GM19372 (cell line): ENCODE results near the gene SLC22A14.
"Not testable (repeated sequence)": the region's sequence is repeated elsewhere in the genome, so short reads cannot be mapped to it uniquely, and the experiment has no call there.

Experiments used
- ATAC-seq: cut with Tn5 transposase; IDR thresholded peaks from one replicate; pipeline ENCODE4 v1.9.1; 2021; ENCODE audit warnings: mild to moderate bottlenecking, low read depth, moderate library complexity; ENCODE audit not compliant: unreplicated experiment

SLC22A14 gene

GRCh38 chr3:38270606-38271005 lies 11.5 kb upstream of the SLC22A14 start:
- no peak for ATAC-seq

GRCh38 chr3:38271553-38271952 lies 10.5 kb upstream of the SLC22A14 start:
- no peak for ATAC-seq

- ATAC-seq: no peak
Observed at GRCh38 chr3:38274864-38275649, 7.0 kb upstream of the SLC22A14 start.

DNA sequence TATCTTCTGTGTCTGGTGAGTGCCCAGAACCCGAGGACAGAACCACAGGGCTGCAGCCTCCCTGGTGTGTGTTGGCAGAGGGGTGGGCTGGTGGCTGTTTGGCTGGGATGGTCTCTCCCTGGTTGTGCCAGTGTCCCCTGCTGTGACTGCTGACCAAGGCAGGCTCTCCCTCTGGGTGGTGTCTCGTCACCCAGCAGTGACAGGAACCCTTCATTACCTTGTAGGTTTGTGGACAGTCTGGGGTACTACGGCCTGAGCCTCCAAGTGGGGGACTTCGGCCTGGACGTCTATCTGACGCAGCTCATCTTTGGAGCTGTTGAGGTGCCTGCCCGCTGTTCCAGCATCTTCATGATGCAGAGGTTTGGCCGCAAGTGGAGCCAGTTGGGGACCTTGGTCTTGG lies 6.4 kb upstream of the SLC22A14 start:
- ATAC-seq: no peak

DNA sequence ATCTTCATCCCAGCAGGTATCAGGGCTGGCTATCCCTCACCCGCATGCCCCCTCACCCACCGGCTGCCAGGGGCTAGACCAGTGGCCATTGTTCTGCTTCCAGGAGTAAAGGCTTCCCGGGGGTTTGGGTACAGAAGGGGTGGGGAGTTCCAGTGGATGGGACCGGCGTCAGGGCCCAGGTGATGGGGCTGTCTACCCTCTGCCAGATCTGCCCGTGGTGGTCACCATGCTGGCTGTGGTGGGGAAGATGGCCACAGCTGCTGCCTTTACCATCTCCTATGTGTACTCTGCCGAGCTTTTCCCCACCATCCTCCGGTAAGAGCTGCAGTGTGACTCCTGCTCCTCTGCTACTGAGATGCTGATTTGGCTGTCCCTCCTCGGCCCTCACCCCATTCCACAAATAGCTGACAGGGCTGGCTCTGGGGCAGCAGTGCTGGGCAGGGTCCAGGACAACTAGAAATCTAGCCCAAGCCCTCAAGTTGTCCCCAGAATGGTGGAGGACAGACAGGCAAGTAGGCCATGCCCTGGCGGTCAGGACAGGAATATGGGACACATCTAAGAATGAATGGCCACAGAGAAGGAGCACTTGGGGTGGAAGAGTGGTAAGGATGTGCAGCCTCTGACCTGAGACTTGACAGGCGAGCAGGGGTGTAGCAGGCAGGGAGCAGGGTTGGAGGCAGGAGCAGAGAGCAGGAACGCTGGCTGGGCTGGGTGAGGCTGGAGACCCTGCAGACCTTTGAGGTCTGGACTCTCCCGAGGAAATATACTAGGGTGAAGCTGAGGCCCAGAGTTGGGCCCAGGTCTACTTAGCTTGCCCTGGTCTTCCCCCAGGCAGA lies 5.8 kb upstream of the SLC22A14 start:
- no peak for ATAC-seq

- ATAC-seq: no peak
Observed at GRCh38 chr3:38276917-38277630, 5.0 kb upstream of the SLC22A14 start.

GRCh38 chr3:38278841-38279240 lies 3.3 kb upstream of the SLC22A14 start:
- no peak for ATAC-seq

- no peak for ATAC-seq
Observed at GRCh38 chr3:38283810-38284755, 2.0 kb downstream of the SLC22A14 start.

GRCh38 chr3:38284756-38285150 lies 2.7 kb downstream of the SLC22A14 start:
- ATAC-seq: no peak

GRCh38 chr3:38289286-38290217 lies 7.5 kb downstream of the SLC22A14 start:
- not testable (repeated sequence) for ATAC-seq

- not testable (repeated sequence) for ATAC-seq
Observed at GRCh38 chr3:38297053-38297452, 15.0 kb downstream of the SLC22A14 start.

DNA sequence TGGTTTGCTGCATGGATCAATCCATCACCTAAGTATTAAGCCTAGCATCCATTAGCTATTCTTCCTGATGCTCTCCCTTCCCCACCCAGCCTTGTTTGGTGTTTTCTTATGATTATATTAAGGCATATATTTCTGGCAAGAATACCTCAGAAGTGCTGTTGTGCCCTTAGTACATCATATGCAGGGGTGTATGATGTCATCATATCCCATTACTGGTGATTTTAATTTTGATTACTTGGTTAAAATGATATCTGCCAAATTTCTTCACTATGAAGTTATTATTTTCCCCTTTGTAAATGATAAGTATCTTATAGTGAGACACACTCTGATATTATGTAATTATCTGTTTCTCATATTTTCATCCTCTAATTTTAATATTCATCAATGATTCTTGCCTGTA lies 15.4 kb downstream of the SLC22A14 start:
- no peak for ATAC-seq

DNA sequence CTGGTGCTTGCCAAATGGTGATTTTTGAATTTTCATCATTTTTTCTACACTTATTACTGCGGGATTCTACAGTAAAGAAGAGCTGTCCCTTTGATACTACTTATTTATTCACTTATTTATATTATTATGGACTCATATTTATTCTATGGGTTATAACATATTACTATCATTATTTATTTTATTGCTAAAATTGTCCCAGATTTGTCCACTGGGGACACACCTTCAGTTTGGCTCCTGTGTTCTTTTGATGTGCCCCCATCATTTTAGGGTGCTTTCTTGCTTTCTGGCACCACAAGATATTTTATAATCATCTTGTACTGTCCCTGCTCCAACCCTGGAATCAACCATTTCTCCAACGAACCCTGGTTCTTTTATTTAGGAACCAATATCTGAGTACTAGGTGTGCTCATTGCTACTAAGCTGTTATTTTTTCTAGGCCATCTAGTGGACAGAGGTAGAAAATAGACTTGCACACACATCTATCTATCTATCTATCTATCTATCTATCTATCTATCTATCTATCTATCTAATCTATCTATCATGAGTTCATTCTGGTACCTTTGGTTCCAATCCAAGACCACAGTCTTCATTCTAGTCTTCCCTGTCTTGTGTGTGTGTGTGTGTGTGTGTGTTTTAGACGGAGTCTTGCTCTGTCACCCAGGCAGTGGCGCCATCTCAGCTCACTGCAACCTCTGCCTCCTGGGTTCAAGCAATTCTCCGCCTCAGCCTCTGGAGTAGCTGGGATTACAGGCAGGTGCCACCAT lies 16.0 kb downstream of the SLC22A14 start:
- no peak for ATAC-seq

GRCh38 chr3:38306941-38307340 lies 24.8 kb downstream of the SLC22A14 start:
- no peak for ATAC-seq

DNA sequence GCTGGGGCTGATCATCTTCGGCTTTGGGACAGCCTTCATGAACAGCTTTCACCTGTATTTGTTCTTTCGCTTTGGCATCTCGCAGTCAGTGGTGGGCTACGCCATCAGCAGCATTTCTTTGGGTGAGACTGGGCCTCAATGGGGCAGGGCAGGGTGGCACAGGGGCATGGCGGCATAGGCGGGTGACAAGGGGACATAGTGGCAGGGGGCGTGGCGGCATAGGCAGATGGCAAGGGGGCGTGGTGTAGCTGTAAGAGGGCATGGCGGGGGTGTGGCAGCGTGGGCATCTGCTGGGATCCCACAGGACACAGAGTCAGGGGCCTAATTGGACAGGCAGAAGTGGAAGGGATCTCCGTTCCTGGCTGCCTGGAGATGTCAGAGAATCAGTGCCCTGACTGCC lies 25.5 kb downstream of the SLC22A14 start:
- ATAC-seq: no peak

DNA sequence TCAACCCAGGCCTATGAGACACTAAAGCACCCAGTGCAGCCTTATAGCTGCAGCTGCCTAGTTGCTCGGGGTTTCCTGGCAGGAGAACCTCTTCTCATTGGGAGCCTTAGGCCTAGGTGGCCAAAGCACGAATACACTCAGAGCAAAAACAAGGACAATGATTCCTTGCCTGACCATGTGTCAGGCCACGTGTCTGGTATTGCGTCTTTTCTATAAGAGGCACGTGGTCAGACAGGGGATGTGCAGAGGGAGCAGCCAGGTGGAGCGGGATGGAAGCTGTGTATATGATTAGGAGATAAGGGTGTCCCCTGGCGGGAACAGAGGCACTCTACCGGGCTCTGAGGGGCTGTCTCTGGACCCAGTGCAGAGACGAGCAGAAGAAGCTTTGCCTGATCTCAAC lies 26.4 kb downstream of the SLC22A14 start:
- no peak for ATAC-seq

DNA sequence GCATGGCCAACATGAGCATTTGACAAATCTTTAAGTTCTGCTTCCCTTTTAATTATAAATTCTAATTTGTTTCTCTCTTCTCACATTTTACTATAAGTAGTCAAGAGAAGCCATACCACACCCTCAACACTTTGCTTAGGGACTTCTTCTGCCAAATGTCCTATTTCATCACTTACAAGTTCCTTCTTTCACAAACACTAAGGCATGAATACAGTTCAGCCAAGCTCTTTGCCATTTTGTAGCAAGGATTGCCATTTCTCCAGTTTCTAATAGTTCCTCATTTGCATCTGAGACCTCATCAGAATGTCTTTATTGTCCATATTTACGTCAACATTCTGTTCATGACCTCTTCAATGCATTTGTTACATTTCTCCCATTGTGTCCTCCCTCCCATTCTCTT lies 29.4 kb downstream of the SLC22A14 start:
- ATAC-seq: no peak

GRCh38 chr3:38311941-38312340 lies 29.8 kb downstream of the SLC22A14 start:
- ATAC-seq: no peak
